Activated CD8-positive, alpha-beta memory T cell treated with anti-CD3 and anti-CD28 coated beads, Interleukin-2, amount 50 U/mL, for 4 hours (primary cell): Measurements from ENCODE around the gene CCDC88A.
"Not testable (repeated sequence)": the region's sequence is repeated elsewhere in the genome, so short reads cannot be mapped to it uniquely, and the experiment has no call there.

ENCODE experiments used
- DNase-seq: peaks from one replicate; pipeline ENCODE4 v3.0.0-alpha.2; 2020

The CCDC88A gene

GRCh38 chr2:55384786-55385185, 34.9 kb downstream of the CCDC88A start:
- DNase-seq = no peak

DNA sequence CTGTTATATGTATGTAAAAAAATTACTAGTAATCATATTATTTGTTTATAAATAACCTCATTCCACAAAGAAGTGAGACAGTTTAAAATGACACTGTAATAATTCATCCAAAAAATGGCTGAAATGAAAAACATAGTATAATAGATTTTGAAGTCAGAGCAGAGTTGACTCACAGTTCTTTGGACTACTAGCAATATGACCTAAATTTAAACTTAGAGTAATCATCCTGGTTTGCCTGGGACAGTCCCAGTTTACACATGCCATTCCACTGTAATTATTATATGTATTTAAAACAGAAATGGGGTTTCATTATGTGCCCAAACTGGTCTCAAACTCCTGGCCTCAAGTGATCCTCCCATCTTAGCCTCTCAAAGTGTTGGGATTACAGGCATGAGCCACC, 48.3 kb downstream of the CCDC88A start:
- DNase-seq = no peak

GRCh38 chr2:55370208-55370607, 49.4 kb downstream of the CCDC88A start:
- DNase-seq = no peak

DNA sequence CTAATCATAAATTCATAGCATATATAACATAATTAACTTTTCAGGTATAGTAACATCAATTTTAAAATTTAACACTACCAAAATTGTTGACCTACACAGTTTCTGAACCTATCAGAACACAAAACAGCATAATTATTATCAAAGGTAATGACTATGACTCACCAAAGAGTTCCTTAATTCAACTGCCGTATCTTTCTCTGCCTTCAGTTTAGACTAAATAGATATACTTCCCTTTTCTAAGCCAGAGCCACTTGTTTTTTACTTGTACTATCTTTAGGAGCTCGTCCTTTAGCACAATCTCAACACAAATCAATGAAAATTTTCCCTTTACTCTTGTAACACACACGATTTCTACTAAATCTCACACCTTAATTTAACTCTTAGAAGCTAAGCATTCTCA, 54.4 kb downstream of the CCDC88A start:
- no peak for DNase-seq

GRCh38 chr2:55364189-55365055, 55.2 kb downstream of the CCDC88A start:
- no peak for DNase-seq

DNA sequence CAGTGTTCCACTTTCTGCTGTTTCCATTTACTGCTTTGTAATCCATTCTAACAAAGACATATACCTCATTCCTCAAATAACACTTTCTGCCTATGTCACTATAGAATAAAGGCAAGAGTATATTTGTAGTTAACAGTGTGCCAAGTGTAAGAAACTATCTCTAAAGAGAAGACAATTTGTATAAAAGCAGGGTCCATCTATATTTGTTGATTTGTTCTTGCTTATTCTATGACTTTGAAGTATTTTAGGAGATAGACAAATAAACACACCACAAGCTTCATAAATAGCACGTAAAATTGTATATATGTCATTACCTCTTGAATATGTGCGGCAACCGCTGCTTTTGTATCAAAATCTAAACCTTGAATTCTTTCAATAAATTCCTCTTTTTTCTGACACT, 56.0 kb downstream of the CCDC88A start:
- no peak for DNase-seq

DNA sequence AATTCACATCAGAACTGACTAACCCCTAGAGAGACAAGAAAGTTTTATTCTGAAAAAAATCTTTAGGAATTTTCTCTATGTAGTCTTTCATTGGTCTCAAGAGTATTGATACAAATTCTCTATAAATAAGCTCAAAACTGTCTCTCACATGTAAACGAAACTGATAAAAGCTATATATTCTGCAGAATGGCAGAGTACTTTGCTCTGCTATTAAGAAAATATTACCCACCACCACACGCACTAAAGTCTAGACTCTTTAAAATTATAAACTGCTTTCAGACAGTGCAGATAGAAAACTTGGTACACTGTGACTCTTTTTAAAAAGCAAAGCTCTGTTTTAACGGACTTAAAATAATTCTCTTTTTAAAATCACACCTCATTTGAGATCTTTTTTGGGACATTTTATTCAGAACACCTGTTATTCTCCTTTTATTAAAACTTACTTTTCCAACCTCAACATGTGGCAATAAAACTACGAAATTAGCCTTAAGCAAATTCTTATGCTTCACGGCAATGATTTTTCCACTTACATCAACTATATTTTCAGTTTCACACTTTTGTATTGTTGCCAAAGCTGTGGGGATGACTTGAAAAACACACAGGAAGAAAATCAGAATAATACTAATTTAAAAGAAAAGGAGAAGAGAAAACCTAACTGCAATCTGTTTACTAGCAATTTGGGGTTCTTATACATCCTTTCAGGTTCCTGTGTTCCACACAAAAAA, 58.0 kb downstream of the CCDC88A start:
- no peak for DNase-seq

- DNase-seq = no peak
These were observed 61.2 kb downstream of the CCDC88A start for GRCh38 chr2:55358451-55358850.

GRCh38 chr2:55357927-55358326, 61.7 kb downstream of the CCDC88A start:
- DNase-seq = no peak

- no peak for DNase-seq
These were observed 62.5 kb downstream of the CCDC88A start for GRCh38 chr2:55357164-55357563.

GRCh38 chr2:55356136-55356535, 63.5 kb downstream of the CCDC88A start:
- DNase-seq = not testable (repeated sequence)

DNA sequence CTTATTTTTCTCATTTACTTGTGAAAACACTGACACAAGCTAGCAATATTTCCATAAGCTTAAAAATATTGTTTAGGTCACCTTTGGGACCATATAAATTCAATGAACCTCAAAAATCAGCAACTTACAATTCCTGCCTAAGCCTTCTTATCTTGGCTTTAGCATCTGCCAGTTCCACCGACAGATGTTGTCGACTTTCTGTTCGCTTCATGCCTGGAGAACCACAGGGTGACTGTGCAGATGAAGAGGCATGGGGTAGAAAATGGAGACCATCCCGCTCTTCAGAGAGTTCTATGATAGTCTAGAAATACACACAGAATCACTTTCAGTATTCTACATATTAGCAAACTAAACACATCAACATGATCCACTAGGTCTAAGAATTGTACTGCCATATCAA, 64.2 kb downstream of the CCDC88A start:
- no peak for DNase-seq

DNA sequence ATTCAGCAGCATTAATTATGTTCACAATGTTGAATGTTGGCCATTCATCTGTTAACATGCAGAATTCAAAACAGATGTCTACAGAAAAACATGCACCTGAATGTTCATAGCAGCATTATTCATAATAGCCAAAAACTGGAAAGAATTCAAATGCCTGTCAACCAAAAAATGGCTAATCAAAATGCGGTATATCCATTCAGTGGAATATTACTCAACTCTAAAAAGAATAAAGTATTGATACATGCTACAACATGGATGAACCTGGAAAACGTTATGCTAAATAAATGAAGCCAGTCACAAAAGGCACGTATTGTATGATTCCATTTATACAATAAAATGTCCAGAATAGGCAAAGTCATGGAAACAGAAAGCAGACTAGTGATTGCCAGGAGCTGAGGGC, 68.0 kb downstream of the CCDC88A start:
- DNase-seq = no peak

GRCh38 chr2:55345064-55345463, 74.6 kb downstream of the CCDC88A start:
- DNase-seq = no peak

- no peak for DNase-seq
These were observed 81.4 kb downstream of the CCDC88A start for GRCh38 chr2:55338268-55338667.

DNA sequence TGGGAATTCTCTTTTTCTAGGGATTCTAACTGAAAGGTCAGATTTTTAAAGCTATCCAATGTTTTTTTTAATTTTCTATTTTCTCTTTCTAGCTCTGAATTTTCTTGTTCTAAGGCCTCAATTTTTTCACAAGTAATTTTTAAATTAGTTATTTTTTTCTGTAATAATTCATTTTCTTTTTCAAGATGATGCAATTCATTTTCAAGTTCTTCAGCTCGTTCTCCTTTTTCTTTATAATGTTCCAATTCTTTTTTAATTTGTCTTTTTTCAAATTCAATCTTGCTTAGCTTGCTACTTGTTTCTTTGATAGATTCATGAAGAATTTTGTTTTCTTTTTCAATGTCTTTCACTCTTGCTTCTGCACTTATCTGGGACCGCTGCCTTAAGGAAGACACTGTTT, 84.9 kb downstream of the CCDC88A start:
- DNase-seq = no peak

DNA sequence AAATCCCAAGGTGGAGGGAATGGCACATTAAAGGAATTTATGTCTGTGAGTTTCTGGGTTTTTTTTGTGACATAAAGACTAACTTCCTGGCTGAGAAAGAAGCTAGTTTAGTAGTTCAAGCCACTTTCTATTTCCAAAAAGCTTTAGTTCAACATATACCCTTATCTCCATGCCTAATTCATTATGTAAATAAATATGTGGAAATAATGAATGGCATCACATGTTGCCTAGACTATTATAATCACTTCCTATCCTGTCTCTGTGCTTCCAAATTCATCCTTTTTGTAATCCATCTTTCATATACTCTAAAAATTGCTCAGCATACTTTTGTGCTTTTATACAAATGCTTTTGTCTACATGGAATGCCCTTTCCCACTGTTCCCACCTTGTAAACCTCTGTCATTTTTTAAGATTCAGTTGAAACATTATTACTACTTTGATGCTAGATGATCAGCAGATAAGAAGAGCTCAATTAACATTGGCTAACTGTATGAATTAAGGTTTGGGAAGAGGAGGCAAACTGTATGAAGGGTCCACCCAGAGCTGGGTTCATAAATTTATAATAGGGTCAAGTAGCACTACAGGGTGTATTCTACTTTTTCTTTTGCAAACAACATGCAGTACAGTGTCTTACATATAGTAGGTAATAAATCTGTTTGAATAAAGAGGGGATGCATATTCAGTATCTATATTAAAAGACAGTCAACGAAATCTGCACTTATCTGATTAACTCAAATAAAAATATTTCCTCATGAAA, 88.9 kb downstream of the CCDC88A start:
- DNase-seq = no peak

- no peak for DNase-seq
These were observed 92.0 kb downstream of the CCDC88A start for GRCh38 chr2:55327470-55328230.

DNA sequence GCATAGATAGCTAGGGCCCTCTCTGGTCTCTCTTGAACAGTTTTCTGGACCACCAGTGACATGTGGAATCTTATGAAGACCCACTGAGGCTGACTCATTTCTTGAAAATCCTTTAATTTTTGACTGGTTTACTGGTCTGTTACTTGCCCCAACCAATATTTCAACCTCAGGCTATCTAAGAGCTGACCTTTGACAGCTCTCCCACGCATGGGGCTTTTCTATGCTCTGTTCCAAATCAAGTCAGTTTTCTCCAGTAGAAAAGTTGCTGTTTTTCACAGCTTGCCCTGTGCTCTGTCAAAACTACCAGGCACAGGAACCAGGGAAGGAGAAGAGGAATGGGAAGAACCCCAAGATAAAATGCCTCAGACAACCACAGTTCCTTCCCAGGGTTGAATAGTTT, 104.7 kb downstream of the CCDC88A start:
- no peak for DNase-seq

DNA sequence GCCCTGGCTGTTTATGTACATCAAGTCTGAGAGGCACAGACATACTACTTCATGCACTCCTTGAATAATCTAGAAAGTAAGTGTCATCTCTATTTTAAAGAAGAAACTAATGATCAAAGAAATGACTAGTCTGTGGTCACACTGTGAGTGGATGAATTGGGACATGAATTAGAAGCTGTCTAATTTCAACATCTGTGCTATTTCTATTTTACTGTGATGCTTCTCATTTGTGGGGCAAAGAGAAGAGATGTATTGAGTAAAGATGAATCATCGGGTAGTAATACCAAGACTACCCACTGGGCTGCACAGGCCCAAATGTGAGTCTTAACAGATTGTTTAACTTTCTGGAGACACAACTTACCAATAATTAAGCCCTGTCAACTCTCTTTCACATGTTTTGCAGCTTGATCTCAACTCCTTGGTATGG, 108.2 kb downstream of the CCDC88A start:
- no peak for DNase-seq

GRCh38 chr2:55309446-55309845, 110.2 kb downstream of the CCDC88A start:
- DNase-seq = no peak

GRCh38 chr2:55302241-55302640, 117.4 kb downstream of the CCDC88A start:
- no peak for DNase-seq

GRCh38 chr2:55301277-55301676, 118.4 kb downstream of the CCDC88A start:
- DNase-seq = no peak
